ENCODE data around the gene KRTAP12-1. TPM values are rescaled to one million over a fixed set of nuclear protein-coding genes. Genes with fewer than 3 reads are reported as not detected.
A peak's percentile ranks its signal among the peaks of the same experiment; 100 is the strongest.

KRTAP12-1 gene
- total and polyA plus RNA-seq, 2 of the 8 experiments (the other 6 are each of a cell fraction or from before 2014, with no cell fraction given) = 0.50 to 0.73 TPM

DNA sequence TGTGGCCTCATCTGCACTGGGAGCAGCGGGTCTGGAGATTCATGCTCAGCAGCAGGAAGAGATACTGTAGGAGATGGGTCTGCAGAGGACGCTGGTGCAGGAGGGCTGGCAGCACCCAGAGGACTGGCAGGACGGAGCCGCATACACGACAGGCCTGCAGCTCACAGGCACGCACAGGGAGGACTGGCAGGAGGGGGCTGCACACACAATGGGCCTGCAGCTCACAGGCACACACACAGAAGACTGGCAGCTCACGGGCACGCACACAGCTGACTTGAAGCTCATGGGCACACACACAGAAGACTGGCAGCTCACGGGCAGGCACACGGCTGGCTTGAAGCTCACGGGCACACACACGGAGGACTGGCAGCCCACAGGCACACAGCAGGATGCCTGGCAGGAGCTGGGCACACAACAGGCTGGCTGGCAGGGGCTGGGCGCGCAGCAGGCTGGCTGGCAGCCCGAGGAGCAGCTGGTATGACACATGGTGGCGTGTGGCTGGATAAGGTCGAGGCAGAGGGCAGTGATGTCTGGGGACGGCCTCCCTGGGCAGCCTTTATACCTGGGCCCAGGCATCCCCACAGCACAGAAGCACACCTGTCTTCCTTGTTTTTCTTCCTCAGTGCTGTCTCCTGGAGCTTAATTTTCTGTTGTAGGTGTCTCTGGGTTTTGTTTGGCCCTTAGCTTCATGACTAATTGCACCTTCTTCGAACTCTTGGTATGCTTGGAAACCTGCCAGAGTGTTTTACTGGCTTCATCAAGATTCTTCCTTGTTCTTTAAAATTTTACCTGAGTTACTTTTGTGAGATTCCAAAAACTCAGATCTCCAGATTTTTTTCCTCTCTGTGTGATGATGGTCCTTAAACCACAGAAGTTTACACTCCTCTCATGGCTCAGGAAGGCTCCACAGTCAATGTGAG lies 15.3 kb downstream of the KRTAP12-1 start, which contains the start of gene KRTAP12-2:
Gene KRTAP12-2 (minus strand): TSS at position 527 of the 920 bp plus-strand sequence. CDS start 41 bp downstream, at position 486.
- Histone ChIP-seq H3K23me2 (ENCODE audit: low read depth, low read length) (no peaks in the 10 kb centered on the region), H2BK5ac (ENCODE audit: low read depth, low read length) (no peak within 1 kb of the TSS), H3K27ac (ENCODE audit: low read depth, low read length) (no peak within 1 kb of the TSS), H2AK5ac (ENCODE audit: low read depth, low read length) (no peak within 1 kb of the TSS), H3K9me3 (ENCODE audit: insufficient read depth in 2 of 2, low read depth in 1 of 2, low read length in 1 of 2) (peaks cover 19 to 24% of the 10 kb centered on the region in 2 experiments), H3K14ac (ENCODE audit: insufficient read length) (no peak within 1 kb of the TSS), H3K79me2 (ENCODE audit: control insufficient read depth in 1 of 2, insufficient read depth in 2 of 2, low read length in 2 of 2) (no peaks in the 10 kb centered on the region; a peak in 1 of 4 replicates), H3K36me3 (ENCODE audit: control insufficient read depth in 2 of 4, insufficient read depth in 4 of 4, low read length in 3 of 4) (no peaks in the 10 kb centered on the region), H2BK15ac (ENCODE audit: low read length) (0 out of 2 replicates have a peak within 1 kb of the TSS, but pooled peaks have one; percentile 72), H3K23ac (ENCODE audit: insufficient read length) (no peak within 1 kb of the TSS), H3K27me3 (replicated peaks in 1 of 4; ENCODE audit: control insufficient read depth in 3 of 4, extremely low read depth in 1 of 4, insufficient read depth in 3 of 4, low read length in 3 of 4) (no peaks in the 10 kb centered on the region), H2BK20ac (ENCODE audit: low read length) (0 out of 2 replicates have a peak within 1 kb of the TSS, but pooled peaks have one; percentile 32), H3K18ac (ENCODE audit: extremely low read depth, low read length) (no peak within 1 kb of the TSS; the same call in 1 of the 2 replicates), H2AFZ (ENCODE audit: low read length) (no peak within 1 kb of the TSS), H4K5ac (ENCODE audit: insufficient read length, low read depth, low read length) (no peak within 1 kb of the TSS), H4K91ac (replicated peaks; ENCODE audit: insufficient read length, low read length) (no peak within 1 kb of the TSS), H3K9ac (replicated peaks in 1 of 4; ENCODE audit: extremely low read depth in 1 of 4, low read depth in 3 of 4, low read length in 3 of 4) (no peak within 1 kb of the TSS), H3K79me1 (ENCODE audit: low read depth, low read length) (no peaks in the 10 kb centered on the region), H3K56ac (replicated peaks; ENCODE audit: insufficient read length, low read depth, low read length) (no peak within 1 kb of the TSS), H3K4me1 (replicated peaks in 1 of 4; ENCODE audit: control insufficient read depth in 3 of 4, insufficient read depth in 4 of 4, low read length in 3 of 4) (no peaks in the 10 kb centered on the region; a peak in 2 of 7 replicates), H3K4me3 (ENCODE audit: extremely low read depth in 1 of 4, insufficient read depth in 2 of 4, low read depth in 3 of 4, low read length in 4 of 4) (no peak within 1 kb of the TSS), H4K8ac (ENCODE audit: extremely low read depth, insufficient read depth, low read length) (no peak within 1 kb of the TSS), H3K4ac (replicated peaks; ENCODE audit: insufficient read length, low read depth, low read length) (no peak within 1 kb of the TSS), H4K20me1 (replicated peaks in 1 of 2; ENCODE audit: control insufficient read depth in 1 of 2, insufficient read depth in 2 of 2, low read length in 2 of 2) (no peaks in the 10 kb centered on the region), H3K4me2 (ENCODE audit: insufficient read depth in 1 of 2, low read depth in 2 of 2, low read length in 2 of 2) (no peak within 1 kb of the TSS), H2BK12ac (ENCODE audit: low read depth, low read length) (no peak within 1 kb of the TSS), H2BK120ac (replicated peaks; ENCODE audit: low read depth, low read length) (no peak within 1 kb of the TSS)
- CTCF ChIA-PET (ENCODE audit: partially characterized antibody) = interaction anchor here (0.7 to 1.2 kb wide), 3 partner anchors 48 to 52 kb away, joined by 3 read pairs; no protein-coding TSS in a partner anchor
- DNase-seq (ENCODE audit: low read depth in 1 of 2, low spot score in 2 of 2) (no peak), FAIRE-seq (no peak)
- 72% methylated on average over 16 of the region's 19 CpGs; no CpG with 5 or more reads in 1 of the 2 experiments for WGBS, 2 experiments (ENCODE audit: extremely low coverage in 1 of 2, insufficient coverage in 1 of 2, insufficient read length in 1 of 2, insufficient replicate concordance in 2 of 2, low coverage in 1 of 2, low lambda C conversion rate in 2 of 2, missing lambda C conversion rate in 1 of 2)
- POLR2A ChIA-PET (ENCODE audit: partially characterized antibody) = no interaction called here
- TF ChIP-seq KDM1A (IDR thresholded peaks at IDR 0.05; ENCODE audit: borderline replicate concordance, low read length) (no peak), SP2 (IDR thresholded peaks at IDR 0.05; ENCODE audit: low read length) (no peak), YY1 (IDR thresholded peaks at IDR 0.05; ENCODE audit: low read depth, low read length) (no peak), POLR2A (IDR thresholded peaks at IDR 0.05; ENCODE audit: control extremely low read depth in 1 of 2, low read depth in 2 of 2, low read length in 2 of 2) (no peak), RAD21 (IDR thresholded peaks at IDR 0.05 in 1 of 2, conservative IDR thresholded peaks at IDR 0.05 in 1 of 2; ENCODE audit: low read depth in 2 of 2, low read length in 2 of 2) (no peak), BCL11A (IDR thresholded peaks at IDR 0.05; ENCODE audit: low read depth in 2 of 2, low read length in 2 of 2) (no peak), CBX8 (IDR thresholded peaks at IDR 0.05; ENCODE audit: borderline replicate concordance, low read depth, low read length) (no peak), ZNF274 (IDR thresholded peaks at IDR 0.05; ENCODE audit: borderline replicate concordance, extremely low read depth, low read length) (no peak)
- TF ChIP-seq, protein P1, sequence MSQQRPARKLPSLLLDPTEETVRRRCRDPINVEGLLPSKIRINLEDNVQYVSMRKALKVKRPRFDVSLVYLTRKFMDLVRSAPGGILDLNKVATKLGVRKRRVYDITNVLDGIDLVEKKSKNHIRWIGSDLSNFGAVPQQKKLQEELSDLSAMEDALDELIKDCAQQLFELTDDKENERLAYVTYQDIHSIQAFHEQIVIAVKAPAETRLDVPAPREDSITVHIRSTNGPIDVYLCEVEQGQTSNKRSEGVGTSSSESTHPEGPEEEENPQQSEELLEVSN (IDR thresholded peaks at IDR 0.05) = no peak
- TF ChIP-seq, protein P2, sequence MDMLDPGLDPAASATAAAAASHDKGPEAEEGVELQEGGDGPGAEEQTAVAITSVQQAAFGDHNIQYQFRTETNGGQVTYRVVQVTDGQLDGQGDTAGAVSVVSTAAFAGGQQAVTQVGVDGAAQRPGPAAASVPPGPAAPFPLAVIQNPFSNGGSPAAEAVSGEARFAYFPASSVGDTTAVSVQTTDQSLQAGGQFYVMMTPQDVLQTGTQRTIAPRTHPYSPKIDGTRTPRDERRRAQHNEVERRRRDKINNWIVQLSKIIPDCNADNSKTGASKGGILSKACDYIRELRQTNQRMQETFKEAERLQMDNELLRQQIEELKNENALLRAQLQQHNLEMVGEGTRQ (IDR thresholded peaks at IDR 0.05; ENCODE audit: low read length) = no peak

All from H1 (cell line).